Stimulated activated CD8-positive, alpha-beta memory T cell treated with anti-CD3 and anti-CD28 coated beads, Interleukin-15, amount 100 ng/mL, for 4 hours (primary cell): ENCODE data around the gene MADCAM1.

Experiments used
- DNase-seq, 2 donors: peaks; one replicate each; pipeline ENCODE4 v3.0.0-alpha.2; 2020; ENCODE audit warnings: low read depth in 2 of 2

MADCAM1 gene

GRCh38 chr19:532561-533363 is 36.5 kb downstream of the MADCAM1 start:
- DNase-seq: no peak

GRCh38 chr19:533364-534058 is 37.2 kb downstream of the MADCAM1 start:
- no peak for DNase-seq

- no peak for DNase-seq
Observed at GRCh38 chr19:534088-534487, 37.8 kb downstream of the MADCAM1 start.

GRCh38 chr19:535017-535835 is 38.9 kb downstream of the MADCAM1 start:
- no peak for DNase-seq

GRCh38 chr19:536031-536880 is 40.0 kb downstream of the MADCAM1 start:
- DNase-seq: no peak

GRCh38 chr19:536881-537404 is 40.7 kb downstream of the MADCAM1 start:
- no peak for DNase-seq

GRCh38 chr19:538641-539428 is 42.5 kb downstream of the MADCAM1 start:
- DNase-seq: no peak

- no peak for DNase-seq
Observed at GRCh38 chr19:539429-540030, 43.2 kb downstream of the MADCAM1 start.

GRCh38 chr19:540867-541637 is 44.8 kb downstream of the MADCAM1 start:
- DNase-seq: no peak

GRCh38 chr19:541699-542098 is 45.4 kb downstream of the MADCAM1 start:
- no peak for DNase-seq

- no peak for DNase-seq
Observed at GRCh38 chr19:542173-542866, 46.0 kb downstream of the MADCAM1 start.

GRCh38 chr19:543910-544608 is 47.8 kb downstream of the MADCAM1 start, which contains the start of gene GZMM:
Gene GZMM, plus strand, starts transcription at chr19:544053. Its CDS starts 19 bp downstream, at chr19:544072.
- DNase-seq: peak; percentile 69 to 70

- DNase-seq: no peak
Observed at GRCh38 chr19:547117-547516, 50.8 kb downstream of the MADCAM1 start.

GRCh38 chr19:547836-548720 is 51.8 kb downstream of the MADCAM1 start:
- no peak for DNase-seq

GRCh38 chr19:548886-549830 is 52.9 kb downstream of the MADCAM1 start:
- DNase-seq: no peak

GRCh38 chr19:554817-555216 is 58.5 kb downstream of the MADCAM1 start:
- no peak for DNase-seq
